MCF 10A (cell line): ENCODE results near the gene ZNF629. TPM values are rescaled to one million over a fixed set of nuclear protein-coding genes. Genes with fewer than 3 reads are reported as not detected.

Source experiments
- BruUV-seq: library from RNA; stranded (reverse); fragments of 400-500 nt; replicated peaks from 2 replicates; lab custom pipeline; 2021; lab: Mats Ljungman, UMichigan
- CTCF ChIA-PET: fragments of 300-600 bp; sonication (Branson Sonifier 250); formaldehyde crosslinking; extraction: SDS; loops from one replicate; lab custom pipeline; 2021; ENCODE audit warnings: antibody characterized with exemption, inconsistent platforms; lab: Yijun Ruan, JAX
- POLR2A ChIA-PET: fragments of 300-600, 350-650 bp; sonication (Branson Sonifier 250); formaldehyde crosslinking; extraction: SDS; loops from one replicate; lab custom pipeline; 2020; ENCODE audit warnings: antibody characterized with exemption, inconsistent platforms; lab: Yijun Ruan, JAX
- DNase-seq: peaks from one replicate; pipeline ENCODE4 v3.0.0-alpha.2; 2018; ENCODE audit not compliant: unreplicated experiment
- H3K27ac Mint-ChIP-seq: one replicate; pipeline ENCODE4 v1.8.0; 2022; ENCODE audit warnings: mild to moderate bottlenecking, low read depth, mixed read lengths; ENCODE audit not compliant: unreplicated experiment
- H3K27me3 Mint-ChIP-seq: one replicate; pipeline ENCODE4 v1.8.0; 2022; ENCODE audit warnings: mixed read lengths; ENCODE audit not compliant: insufficient read depth, unreplicated experiment
- H3K36me3 Mint-ChIP-seq: one replicate; pipeline ENCODE4 v1.8.0; 2022; ENCODE audit warnings: mild to moderate bottlenecking, moderate library complexity, mixed read lengths; ENCODE audit not compliant: insufficient read depth, unreplicated experiment
- H3K4me1 Mint-ChIP-seq: one replicate; pipeline ENCODE4 v1.8.0; 2022; ENCODE audit warnings: mixed read lengths; ENCODE audit not compliant: insufficient read depth, unreplicated experiment
- H3K4me3 Mint-ChIP-seq: one replicate; pipeline ENCODE4 v1.8.0; 2022; ENCODE audit warnings: mild to moderate bottlenecking, moderate library complexity, mixed read lengths; ENCODE audit not compliant: unreplicated experiment
- H3K9me3 Mint-ChIP-seq: one replicate; pipeline ENCODE4 v1.8.0; 2022; ENCODE audit warnings: mixed read lengths; ENCODE audit not compliant: unreplicated experiment
- intact Hi-C: fragments of 100-400 bp; cut with micrococcal nuclease; formaldehyde crosslinking; loops from 2 replicates; pipeline ENCODE4 v1.14.1; 2022
- total RNA-seq: library from RNA; stranded (reverse); gene quantifications from 2 replicates; pipeline ENCODE4 v1.2.3, GENCODE V29; 2022
- TF ChIP-seq, protein P1 (sequence below): fragments of 200-600 bp; IDR thresholded peaks from one replicate; pipeline ENCODE4 v1.8.0; 2022; ENCODE audit warnings: antibody characterized with exemption, mild to moderate bottlenecking; ENCODE audit not compliant: unreplicated experiment

Gene ZNF629
- total RNA-seq, 1 experiment from 2014 or later = 10.9 TPM

DNA sequence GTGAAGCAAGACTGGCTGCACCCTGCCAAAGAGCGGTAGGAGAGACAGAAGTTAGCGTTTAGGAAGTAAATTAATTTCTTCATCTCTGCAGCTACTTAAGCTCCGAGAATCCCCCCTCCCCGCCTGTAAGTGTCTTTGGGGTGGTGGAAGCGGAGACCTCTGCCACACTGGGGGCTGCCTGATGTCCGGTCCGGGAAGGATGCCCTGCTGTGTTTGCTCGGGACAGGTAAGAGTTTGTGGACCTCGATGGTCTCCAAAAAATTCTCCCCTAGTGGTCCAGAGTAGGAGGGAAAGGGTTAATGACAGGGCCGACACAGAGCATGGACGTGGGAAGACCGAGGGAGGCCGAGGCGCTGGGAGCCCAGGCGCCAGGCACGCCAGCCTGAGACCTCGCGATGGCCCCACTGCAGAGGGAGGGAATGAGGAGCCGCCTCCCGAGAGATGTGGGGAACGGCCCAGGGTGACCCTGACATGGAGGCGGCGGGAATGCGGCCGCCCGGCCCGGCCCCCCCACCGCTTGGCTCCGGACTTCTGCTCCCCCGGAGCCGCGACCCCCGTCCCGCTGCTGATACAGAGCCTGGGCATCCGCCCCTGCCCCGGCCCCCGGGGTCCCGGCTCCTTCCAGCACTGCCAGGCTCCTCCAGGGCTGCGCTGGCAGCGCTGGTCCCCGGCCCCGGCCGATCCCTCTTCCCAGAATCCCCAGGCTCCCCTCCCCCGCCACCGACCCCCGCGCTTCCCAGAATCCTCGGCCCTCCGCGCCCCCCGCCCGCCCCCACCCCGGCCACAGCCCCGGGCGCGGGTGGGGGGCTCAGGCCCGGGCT, 680 bp downstream of the ZNF629 start:
- Mint-ChIP-seq H3K36me3 (peaks cover 33% of the 10 kb centered on the region), H3K4me3 (peak overlapping the region; percentile 84), H3K27ac (peak overlapping the region; percentile 81), H3K27me3 (no peaks in the 10 kb centered on the region), H3K4me1 (peaks cover 10% of the 10 kb centered on the region), H3K9me3 (no peaks in the 10 kb centered on the region)
- TF ChIP-seq, protein P1, sequence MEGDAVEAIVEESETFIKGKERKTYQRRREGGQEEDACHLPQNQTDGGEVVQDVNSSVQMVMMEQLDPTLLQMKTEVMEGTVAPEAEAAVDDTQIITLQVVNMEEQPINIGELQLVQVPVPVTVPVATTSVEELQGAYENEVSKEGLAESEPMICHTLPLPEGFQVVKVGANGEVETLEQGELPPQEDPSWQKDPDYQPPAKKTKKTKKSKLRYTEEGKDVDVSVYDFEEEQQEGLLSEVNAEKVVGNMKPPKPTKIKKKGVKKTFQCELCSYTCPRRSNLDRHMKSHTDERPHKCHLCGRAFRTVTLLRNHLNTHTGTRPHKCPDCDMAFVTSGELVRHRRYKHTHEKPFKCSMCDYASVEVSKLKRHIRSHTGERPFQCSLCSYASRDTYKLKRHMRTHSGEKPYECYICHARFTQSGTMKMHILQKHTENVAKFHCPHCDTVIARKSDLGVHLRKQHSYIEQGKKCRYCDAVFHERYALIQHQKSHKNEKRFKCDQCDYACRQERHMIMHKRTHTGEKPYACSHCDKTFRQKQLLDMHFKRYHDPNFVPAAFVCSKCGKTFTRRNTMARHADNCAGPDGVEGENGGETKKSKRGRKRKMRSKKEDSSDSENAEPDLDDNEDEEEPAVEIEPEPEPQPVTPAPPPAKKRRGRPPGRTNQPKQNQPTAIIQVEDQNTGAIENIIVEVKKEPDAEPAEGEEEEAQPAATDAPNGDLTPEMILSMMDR = no peak
- CTCF ChIA-PET = interaction anchor here (0.5 to 1.0 kb wide), 4 partner anchors 19 to 1227 kb away, joined by 3 to 4 read pairs (median 3); no protein-coding TSS in a partner anchor
- DNase-seq = peak; percentile 64
- POLR2A ChIA-PET = interaction anchor here (0.6 to 5.2 kb wide), 11 partner anchors 9 to 1812 kb away, joined by 3 to 123 read pairs (median 4); partner anchors contain the start of genes PHKG2 and SPNS1
- BruUV-seq = no TSS peak
- intact Hi-C loops = loop anchor here (10.0 kb wide), 1 partner anchor 158 kb away; the partner anchor contains the start of gene ORAI3

DNA sequence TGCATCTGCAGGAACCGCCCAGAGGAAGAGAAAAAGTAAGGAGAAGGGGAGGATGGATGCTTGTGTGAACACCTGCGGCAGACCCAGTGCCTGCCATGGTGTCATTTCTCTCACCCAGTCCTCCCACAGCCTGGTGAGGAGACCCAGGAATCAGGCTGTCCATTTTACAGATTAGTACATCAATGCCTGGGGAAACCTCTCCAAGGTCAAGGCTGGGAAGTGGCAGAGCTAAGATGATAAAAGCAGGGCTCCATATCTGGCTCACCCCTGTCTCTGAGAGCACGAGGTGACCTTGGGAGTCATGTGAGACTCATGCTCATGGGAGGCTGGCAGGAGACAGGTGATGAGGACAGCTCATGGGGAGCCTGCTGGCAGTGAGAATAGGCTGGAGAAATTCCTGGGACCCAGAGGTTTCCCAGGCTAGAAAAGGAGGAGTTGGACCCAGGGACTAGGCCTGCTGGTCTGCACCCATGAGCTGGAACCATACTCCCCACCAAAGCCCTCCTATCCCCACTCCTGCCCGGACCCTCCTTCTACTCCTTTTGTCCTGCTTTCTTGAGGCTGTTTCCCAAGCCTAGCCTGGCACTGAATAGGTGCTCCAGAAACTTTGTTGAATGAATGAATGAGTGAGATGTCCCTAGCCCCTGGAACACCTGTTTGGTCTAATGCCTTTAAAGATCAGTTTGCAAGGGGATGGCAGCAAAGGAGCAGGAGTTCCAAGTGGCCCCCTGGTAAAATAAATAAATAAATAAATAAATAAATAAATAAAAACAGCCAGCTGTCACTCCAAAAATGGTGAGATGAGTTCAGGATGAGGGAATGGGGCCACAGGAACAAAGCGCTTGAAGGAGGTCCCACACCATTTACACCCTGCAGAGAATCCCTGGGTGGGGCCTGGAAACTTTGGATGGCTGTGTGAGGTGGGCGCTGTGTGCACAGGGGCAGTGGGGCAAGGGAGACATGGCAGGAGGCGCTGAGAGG, 1.6 kb downstream of the ZNF629 start:
- DNase-seq = no peak
- TSS peak; percentile 6 for BruUV-seq
- no peaks in the 10 kb centered on the region for H3K27me3 Mint-ChIP-seq
- peaks cover 10% of the 10 kb centered on the region for H3K4me1 Mint-ChIP-seq
- no peaks in the 10 kb centered on the region for H3K9me3 Mint-ChIP-seq
- TF ChIP-seq, protein P1 = no peak
- peaks cover 33% of the 10 kb centered on the region for H3K36me3 Mint-ChIP-seq
- H3K27ac Mint-ChIP-seq = no peak overlapping the region
- intact Hi-C loops = loop anchor here (10.0 kb wide), 1 partner anchor 159 kb away; the partner anchor contains the start of gene ORAI3
- ChIA-PET CTCF (interaction anchor here (0.5 to 0.9 kb wide), 3 partner anchors 29 to 1228 kb away, joined by 3 read pairs; no protein-coding TSS in a partner anchor), POLR2A (interaction anchor here (0.7 to 5.2 kb wide), 6 partner anchors 9 to 108 kb away, joined by 3 to 123 read pairs (median 4); a partner anchor contains a TSS)
- H3K4me3 Mint-ChIP-seq = peak overlapping the region; percentile 84

DNA sequence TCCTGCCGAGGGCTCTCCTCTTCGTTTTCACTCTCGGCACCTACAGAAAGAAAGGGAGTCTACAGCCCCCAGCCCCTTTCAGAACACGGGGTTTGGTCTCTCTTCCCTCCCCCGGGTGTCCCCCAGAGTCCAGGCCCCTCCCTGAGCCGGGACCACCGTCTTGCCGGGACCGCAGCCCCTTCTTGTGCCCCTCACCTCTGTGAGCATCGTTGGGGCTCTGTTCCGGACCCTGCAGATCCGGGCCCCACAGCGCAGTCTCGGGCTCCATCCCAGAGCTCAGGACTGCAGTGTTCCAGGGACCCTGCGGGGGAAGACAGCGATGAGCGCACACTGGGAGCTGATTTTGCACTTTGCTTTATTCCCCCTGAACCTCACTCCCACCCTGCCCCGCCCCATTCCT, 2.8 kb downstream of the ZNF629 start:
- H3K27ac Mint-ChIP-seq = no peak overlapping the region
- POLR2A ChIA-PET = interaction anchor here (0.7 to 5.2 kb wide), 2 partner anchors 21 to 111 kb away, joined by 3 to 123 read pairs; no protein-coding TSS in a partner anchor
- CTCF ChIA-PET = interaction anchor here (0.5 kb wide), 1 partner anchor 308 kb away, joined by 3 read pairs; no protein-coding TSS in a partner anchor
- TF ChIP-seq, protein P1 = no peak
- no peaks in the 10 kb centered on the region for H3K9me3 Mint-ChIP-seq
- H3K4me3 Mint-ChIP-seq = no peak overlapping the region
- no TSS peak for BruUV-seq
- H3K27me3 Mint-ChIP-seq = no peaks in the 10 kb centered on the region
- H3K4me1 Mint-ChIP-seq = peaks cover 10% of the 10 kb centered on the region
- peaks cover 33% of the 10 kb centered on the region for H3K36me3 Mint-ChIP-seq
- DNase-seq = no peak
- intact Hi-C loops = loop anchor here (10.0 kb wide), 1 partner anchor 161 kb away; the partner anchor contains the start of gene ORAI3
